ENCODE data around the gene CUL4A.
A peak's percentile ranks its signal among the peaks of the same experiment; 100 is the strongest.
"Not testable (repeated sequence)": the region's sequence is repeated elsewhere in the genome, so short reads cannot be mapped to it uniquely, and the experiment has no call there.

Gene CUL4A

DNA sequence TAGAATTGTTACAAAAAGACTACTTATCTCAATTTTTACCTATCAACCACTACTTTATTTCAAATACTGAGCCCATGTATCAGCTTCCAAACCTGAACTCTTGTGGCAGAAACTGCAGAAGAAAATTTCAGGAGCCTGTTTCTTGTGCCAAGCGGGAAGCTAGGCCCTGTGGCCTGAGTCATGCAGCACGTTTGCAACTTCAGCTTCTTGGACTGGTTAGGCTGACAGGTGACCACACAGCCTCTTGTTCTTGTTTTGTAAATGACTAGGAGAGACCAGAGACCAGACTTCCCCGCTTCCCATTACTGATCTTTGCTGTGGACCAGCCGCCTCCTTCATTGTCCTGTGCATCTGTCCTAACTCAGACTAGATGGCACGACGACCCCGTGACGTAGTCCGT is 84.3 kb downstream of the CUL4A start:
- DNase-seq: no peak

DNA sequence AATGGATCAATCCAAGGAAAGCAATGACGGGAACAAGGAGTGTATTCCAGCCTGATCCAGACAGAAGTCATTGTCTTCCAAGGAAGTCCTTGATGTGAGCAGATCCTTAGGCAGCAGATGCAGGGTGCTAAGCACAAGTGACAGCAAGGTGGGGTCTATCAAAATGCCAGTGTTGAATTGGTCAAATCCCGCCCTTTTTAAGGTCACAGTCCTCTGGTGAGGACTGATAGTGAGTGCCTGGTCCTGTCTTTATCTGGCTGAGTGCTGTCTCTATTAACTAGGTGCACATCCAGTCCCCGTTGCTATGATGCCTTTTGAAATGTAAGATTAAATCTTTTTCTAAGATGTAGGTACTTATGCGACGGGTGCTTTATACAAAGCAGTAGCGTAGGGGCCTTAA is 86.4 kb downstream of the CUL4A start:
- DNase-seq: no peak

DNA sequence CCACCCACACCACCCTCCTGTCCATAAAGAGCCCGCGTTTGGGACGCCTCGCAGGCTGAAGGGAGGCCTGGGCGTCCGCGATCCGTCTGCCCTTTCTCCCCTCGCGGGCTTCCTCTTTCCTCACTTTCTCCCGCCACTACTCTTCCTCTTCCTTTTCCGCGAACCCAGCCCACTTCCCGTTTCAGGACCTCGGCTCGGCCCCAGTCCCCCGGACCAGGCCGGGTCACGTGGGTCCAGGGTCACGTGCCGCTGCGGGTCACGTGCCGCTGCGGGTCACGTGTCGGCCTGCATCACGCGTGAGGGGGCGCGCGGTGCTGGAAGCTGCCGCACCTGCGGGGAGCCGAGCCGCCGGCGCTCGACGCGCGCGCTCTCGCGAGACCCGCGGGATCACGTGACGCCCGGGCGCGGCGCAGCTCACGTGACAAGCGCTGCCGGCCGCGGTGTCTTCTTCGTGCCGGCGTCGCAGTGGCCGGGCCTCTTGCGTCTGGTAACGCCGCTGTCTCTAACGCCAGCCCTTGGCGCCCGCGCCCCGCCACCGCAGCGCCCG is 87.5 kb downstream of the CUL4A start, which contains the start of gene LAMP1:
Gene LAMP1, plus strand, starts transcription at position 417 of the 547 bp plus-strand sequence. CDS start 196 bp downstream, outside the sequence.
- DNase-seq: peak; percentile 99

DNA sequence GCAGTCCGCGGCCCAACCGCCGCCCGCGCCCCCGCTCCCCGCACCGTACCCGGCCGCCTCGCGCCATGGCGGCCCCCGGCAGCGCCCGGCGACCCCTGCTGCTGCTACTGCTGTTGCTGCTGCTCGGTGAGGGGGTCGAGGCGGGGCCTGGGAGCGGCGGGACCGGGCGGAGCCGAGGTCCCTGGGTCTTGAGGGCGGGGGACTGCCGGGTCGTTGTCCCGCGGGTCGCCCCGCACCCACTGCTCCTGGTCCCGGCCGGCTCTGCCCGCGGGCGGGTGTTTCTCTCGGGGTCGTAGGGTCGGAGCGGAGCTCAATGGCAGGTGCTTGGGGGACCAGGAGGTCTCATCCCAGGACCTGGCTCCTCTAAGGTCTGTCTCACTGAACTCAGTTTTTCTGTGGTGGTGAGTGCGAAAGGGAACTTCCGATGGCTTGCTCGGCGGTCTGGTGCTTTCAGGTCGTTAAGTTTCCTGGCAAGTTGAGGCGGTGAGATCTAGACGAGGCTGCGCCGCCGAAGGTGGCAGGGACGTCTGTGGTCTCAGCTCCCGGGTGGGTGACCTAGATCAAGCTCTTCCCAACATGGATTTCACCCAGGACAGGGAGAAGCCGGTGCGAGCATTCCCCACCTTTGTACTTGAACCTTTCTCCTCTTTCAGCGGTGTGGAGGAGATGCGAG is 88.1 kb downstream of the CUL4A start:
- no peak for DNase-seq

DNA sequence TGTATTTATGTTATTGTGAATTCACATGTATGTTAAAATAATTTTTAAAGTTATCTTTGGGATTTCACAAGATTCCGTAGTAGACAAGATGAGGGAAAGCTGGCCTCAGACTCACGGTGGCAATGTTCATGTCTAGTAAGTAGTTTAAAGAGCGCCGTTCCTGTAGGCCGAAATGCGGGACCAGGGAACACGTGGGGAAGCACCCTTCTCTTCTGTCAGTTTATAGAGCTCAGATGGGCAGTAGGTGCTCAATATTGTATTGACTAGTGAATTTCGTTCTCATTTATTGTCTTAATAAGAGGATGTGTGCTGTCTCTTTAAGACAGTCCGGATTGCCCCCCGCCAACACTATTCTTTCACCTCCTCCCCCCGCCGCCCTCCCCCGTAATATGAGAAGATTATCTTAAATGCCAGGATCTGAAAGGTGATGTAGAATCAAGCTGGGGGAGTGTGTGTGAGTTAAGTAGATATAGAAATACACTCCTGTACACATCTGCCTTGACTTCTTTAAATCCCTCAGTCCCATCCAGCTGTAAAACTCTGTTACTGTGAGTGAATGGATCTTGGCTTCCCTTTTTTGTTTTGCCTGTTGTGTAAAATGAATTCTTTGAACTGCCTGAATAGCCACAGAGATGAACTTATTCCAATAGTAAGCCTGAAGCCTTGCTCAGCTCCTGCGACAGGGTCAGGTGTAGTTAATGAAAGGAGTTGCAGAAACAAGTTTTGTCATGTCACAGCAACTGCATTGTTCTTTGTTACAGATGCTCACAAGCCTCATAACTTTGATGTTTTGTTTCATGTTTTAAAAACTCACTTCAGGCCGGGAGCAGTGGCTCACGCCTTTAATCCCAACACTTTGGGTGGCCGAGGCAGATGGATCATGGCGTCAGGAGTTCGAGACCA is 88.9 kb downstream of the CUL4A start:
- DNase-seq: no peak

DNA sequence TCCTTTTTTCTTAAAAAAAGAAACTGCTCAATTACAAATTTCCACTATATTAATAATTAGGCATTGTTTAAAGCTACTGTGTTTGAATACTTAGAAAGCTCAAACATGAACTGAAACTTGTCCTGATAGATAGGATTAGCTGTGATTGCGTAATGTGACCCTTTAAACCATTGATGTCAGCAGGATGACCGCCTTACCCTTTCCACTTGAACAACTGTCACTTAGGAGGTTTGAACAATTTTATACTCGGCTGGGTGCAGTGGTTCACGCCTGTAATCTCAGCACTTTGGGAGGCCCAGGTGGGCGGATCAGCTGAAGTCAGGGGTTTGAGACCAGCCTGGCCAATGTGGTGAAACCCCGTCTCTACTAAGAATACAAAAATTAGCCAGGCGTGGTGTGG is 90.5 kb downstream of the CUL4A start:
- no peak for DNase-seq

DNA sequence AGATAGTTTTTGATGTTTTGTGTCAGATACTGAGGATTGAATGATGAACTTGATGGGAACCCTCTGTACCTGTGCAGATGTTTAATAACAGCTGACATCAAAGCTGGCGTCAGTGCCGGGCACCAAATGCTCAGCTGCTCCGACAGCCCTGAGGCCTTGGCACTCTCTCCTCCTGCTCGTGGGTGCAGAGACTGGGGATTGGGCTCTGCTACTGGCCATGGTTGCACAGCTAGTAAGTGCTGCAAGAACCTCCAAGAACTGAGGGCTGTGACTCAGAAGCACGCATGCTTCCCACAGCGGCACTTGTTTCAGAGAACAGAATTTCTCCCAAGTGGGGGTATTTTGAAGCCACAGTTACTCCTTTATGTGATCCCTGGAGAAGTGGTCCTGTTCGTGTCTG is 93.6 kb downstream of the CUL4A start:
- no peak for DNase-seq

DNA sequence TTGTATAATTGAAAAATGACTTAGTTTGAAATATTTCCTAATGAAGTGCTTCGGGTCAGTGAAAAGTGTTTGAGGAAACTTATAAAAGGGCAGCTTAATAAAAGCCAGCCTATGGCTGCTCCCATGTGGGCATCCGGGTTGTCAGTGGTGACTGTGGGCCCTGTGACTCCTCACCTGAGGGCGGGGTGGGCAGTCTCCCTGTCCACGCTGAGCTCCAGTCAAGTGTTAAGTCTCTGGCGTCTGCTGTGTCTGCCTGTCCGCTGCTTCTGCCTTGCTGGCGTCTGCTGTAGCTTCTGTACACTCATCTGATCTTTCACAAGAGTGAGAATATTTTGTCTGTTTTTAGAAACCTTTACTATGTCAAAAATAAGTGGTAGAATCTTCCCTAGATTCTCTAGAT is 94.7 kb downstream of the CUL4A start:
- DNase-seq: no peak

DNA sequence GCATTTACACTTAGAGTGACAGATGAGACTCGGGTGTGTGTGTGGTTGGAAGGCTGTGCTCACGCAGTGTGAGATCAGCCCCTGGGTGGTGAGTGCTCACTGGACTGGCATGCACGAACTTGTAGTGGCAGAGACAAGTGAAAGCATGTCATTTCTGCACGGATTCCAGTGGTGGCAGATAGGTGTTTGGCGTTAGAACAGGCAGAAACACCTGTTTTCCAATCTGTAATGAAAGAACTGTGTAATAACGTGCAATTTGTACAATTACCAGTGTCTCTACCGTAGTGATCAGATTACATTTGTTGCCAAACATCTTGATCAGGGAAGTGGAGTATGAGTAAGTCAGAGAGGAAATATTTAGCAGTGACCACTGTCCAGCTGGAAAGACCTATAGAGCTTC is 95.8 kb downstream of the CUL4A start:
- no peak for DNase-seq

DNA sequence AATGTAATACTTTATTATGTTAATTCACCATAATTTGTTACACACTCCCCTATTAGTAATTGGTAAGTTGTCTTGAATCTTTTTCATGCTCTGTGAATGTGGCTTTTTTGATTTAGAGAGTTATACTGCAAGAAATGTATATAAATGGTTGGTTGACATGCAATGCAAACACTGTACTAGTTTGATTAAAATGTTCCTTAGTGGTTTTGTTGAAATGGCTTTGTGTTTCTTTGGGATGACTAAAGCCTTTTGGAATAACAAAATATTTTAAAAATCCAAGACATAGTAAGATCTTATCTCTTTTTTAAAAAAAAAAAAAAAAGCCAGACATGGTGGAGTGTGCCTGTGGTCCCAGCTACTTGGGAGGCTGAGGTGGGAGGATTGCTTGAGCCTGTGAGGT is 98.1 kb downstream of the CUL4A start:
- peak; percentile 13 for DNase-seq

DNA sequence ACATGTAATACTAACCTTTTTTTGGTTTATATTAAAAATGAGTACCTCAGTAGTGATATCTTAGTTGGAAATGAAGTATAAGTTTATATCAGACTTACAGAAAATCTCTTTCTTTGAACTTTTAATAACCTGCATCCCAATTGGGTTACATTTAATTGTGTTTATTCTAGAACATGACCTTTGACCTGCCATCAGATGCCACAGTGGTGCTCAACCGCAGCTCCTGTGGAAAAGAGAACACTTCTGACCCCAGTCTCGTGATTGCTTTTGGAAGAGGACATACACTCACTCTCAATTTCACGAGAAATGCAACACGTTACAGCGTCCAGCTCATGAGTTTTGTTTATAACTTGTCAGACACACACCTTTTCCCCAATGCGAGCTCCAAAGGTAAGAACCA is 100.1 kb downstream of the CUL4A start:
- no peak for DNase-seq

DNA sequence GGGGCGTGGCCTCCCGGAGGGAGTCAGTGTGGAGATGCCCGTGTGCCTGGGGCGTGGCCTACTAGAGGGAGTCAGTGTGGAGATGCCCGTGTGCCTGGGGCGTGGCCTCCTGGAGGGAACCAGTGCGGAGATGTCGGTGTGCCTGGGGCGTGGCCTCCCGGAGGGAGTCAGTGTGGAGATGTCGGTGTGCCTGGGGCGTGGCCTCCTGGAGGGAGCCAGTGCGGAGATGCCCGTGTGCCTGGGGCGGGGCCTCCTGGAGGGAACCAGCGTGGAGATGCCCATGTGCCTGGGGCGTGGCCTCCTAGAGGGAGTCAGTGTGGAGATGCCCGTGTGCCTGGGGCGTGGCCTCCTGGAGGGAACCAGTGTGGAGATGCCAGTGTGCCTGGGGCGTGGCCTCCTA is 104.7 kb downstream of the CUL4A start:
- not testable (repeated sequence) for DNase-seq

DNA sequence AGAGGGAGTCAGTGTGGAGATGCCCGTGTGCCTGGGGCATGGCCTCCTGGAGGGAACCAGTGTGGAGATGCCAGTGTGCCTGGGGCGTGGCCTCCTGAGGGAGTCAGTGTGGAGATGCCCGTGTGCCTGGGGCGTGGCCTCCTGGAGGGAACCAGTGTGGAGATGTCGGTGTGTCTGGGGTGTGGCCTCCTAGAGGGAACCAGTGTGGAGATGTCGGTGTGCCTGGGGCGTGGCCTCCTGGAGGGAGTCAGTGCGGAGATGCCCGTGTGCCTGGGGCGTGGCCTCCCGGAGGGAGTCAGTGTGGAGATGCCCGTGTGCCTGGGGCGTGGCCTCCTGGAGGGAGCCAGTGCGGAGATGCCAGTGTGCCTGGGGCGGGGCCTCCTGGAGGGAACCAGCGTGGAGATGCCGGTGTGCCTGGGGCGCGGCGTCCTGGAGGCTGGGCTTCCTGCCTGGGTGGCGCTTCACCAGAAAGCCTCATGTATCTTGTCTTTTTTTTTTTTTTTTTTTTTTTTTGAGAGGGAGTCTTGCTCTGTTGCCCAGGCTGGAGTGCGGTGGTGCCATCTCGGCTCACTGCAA is 105.6 kb downstream of the CUL4A start:
- not testable (repeated sequence) for DNase-seq

DNA sequence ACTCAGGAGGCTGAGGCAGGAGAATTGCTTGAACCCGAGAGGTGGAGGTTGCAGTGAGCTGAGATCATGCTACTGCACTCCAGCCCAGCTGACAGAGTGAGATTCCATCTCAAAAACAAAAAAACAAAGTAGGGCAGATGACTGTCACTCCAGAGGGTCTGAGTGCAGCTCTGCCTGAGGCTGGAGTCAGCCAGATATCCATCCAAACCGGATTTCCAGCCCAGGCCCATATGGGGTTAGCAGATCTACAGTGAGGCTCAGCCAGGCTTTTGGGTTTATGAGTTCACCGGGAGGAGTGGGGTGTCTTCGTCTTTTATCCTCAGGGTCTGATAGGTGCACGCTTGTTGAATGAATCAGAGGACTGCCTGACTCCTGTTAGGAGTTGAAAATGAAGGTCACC is 106.6 kb downstream of the CUL4A start:
- DNase-seq: no peak
